ENCODE results near the gene ZNF773. TPM values are rescaled to one million over a fixed set of nuclear protein-coding genes. Genes with fewer than 3 reads are reported as not detected.
A peak's percentile ranks its signal among the peaks of the same experiment; 100 is the strongest.
"Not testable (repeated sequence)": the region's sequence is repeated elsewhere in the genome, so short reads cannot be mapped to it uniquely, and the experiment has no call there.

The ZNF773 gene
- total RNA-seq (ENCODE audit: unreplicated experiment), result 9.7 TPM
- long read RNA-seq, partial matches to known transcripts, result 0 of 7 reads
- long read RNA-seq, other reads (novel, unspliced or antisense), result 2 of 7 reads

DNA sequence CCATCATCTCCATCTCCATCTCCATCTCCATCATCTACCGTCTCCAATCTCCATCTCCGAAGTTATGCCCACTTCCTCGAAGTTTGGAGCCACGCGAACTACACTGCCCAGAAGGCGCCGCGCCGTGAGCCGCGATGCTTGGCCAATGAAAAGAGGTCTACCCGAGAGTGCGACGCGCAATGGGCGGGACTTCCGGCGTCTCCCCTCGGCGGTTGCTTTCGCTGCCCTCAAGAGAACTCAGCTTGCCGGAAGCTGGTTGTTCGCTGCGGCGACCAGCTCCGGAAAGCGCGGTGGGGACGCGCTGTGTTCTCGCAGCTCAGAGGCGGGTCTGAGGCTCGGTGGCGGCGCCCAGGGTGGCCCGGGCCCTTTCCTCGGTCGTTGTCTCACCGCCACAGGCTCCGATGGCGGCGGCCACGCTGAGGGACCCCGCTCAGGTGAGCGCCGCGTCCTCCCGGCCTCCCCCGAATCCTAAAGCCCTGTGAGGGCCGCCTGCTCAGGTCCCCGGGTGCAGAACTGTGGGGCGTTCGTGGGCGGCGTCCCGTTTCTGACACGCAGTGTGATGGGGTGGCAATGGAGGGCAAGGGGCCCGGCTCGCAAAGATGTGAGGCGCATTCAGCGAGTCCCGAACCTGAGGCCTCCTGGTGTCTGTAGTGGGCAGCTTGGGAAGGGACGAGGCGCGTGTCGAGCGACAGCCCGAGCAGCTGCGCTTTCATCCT is at the start of gene ZNF773:
ZNF773 (plus strand) TSS at position 259 of the 716 bp plus-strand sequence; CDS start at position 402, 143 bp downstream.
- not testable (repeated sequence) for H3K27me3 Mint-ChIP-seq (ENCODE audit: unreplicated experiment); H3K9me3 Mint-ChIP-seq (ENCODE audit: unreplicated experiment)
- Mint-ChIP-seq H3K4me1 (ENCODE audit: unreplicated experiment) (peaks cover 15% of the 10 kb centered on the region), H3K27ac (ENCODE audit: unreplicated experiment) (peak within 1 kb of the TSS; percentile 28), H3K4me3 (ENCODE audit: unreplicated experiment) (peak within 1 kb of the TSS; percentile 89), H3K36me3 (ENCODE audit: low read depth, unreplicated experiment) (peaks cover 41% of the 10 kb centered on the region)
- DNase-seq (ENCODE audit: low spot score), result peak; percentile 94

DNA sequence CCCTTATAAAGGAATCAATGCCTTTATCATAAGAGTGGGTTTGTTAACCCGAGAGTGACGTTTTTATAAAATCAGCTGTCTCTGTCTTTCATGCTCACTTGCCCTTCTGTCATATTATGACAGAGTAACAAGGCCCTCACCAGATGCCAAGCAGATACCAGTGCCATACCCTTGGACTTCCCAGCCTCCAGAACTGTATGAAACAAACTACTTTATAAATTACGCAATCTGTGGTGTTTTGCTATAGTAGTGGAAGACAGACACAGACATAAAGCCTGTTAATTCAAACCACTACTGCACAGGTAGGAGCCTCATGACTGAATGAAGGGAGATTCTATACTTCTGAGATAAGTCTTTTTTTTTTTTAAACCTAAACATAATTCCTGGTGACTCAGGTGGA is 47.4 kb upstream of the ZNF773 start:
- Mint-ChIP-seq H3K4me1 (ENCODE audit: unreplicated experiment) (no peaks in the 10 kb centered on the region), H3K4me3 (ENCODE audit: unreplicated experiment) (no peak overlapping the region), H3K9me3 (ENCODE audit: unreplicated experiment) (no peaks in the 10 kb centered on the region), H3K27ac (ENCODE audit: unreplicated experiment) (no peak overlapping the region), H3K27me3 (ENCODE audit: unreplicated experiment) (peaks cover 2% of the 10 kb centered on the region), H3K36me3 (ENCODE audit: low read depth, unreplicated experiment) (peaks cover 10% of the 10 kb centered on the region)
- DNase-seq (ENCODE audit: low spot score), result no peak
- TF ChIP-seq, protein P1, sequence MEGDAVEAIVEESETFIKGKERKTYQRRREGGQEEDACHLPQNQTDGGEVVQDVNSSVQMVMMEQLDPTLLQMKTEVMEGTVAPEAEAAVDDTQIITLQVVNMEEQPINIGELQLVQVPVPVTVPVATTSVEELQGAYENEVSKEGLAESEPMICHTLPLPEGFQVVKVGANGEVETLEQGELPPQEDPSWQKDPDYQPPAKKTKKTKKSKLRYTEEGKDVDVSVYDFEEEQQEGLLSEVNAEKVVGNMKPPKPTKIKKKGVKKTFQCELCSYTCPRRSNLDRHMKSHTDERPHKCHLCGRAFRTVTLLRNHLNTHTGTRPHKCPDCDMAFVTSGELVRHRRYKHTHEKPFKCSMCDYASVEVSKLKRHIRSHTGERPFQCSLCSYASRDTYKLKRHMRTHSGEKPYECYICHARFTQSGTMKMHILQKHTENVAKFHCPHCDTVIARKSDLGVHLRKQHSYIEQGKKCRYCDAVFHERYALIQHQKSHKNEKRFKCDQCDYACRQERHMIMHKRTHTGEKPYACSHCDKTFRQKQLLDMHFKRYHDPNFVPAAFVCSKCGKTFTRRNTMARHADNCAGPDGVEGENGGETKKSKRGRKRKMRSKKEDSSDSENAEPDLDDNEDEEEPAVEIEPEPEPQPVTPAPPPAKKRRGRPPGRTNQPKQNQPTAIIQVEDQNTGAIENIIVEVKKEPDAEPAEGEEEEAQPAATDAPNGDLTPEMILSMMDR (IDR thresholded peaks at IDR 0.05; ENCODE audit: unreplicated experiment), result no peak

DNA sequence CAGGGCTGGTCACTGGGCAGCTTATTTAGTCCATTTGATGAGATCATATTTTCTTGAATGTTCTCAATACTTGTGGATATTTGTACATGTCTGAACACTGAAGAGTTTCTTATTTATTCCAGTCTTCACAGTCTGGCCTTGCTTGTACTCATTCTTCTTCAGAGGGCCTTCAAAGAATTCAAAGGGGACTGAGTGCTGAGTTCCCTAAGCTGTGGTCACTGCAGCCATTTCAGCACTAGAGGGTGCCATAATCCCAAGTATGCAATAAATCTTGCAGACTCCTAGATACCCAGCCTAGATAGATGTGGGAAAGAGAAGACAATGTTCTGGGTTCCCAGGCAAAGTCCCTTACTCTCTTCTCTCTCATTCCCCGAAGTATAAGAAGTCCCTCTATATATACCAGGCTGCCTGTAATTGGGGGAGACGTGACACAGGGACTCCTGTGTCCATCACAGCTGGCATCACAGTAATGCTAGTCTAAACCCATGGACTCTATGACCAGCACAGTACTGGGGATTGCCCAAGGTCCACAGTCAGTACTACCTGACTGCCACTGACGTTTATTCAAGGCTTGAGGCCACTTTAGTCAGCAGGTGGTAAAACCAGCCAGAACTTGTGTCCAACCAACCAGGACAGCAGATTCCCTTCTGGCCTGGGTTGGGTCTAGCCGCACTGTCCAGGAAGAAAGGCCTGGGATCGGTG is 33.9 kb upstream of the ZNF773 start:
- TF ChIP-seq, protein P1 (IDR thresholded peaks at IDR 0.05; ENCODE audit: unreplicated experiment), result no peak
- no peak overlapping the region for H3K4me3 Mint-ChIP-seq (ENCODE audit: unreplicated experiment)
- DNase-seq (ENCODE audit: low spot score), result peak; percentile 15
- peaks cover 45% of the 10 kb centered on the region for H3K36me3 Mint-ChIP-seq (ENCODE audit: low read depth, unreplicated experiment)
- H3K27ac Mint-ChIP-seq (ENCODE audit: unreplicated experiment), result peak overlapping the region; percentile 27
- no peaks in the 10 kb centered on the region for H3K4me1 Mint-ChIP-seq (ENCODE audit: unreplicated experiment)
- H3K27me3 Mint-ChIP-seq (ENCODE audit: unreplicated experiment), result no peaks in the 10 kb centered on the region
- peaks cover 15% of the 10 kb centered on the region for H3K9me3 Mint-ChIP-seq (ENCODE audit: unreplicated experiment)

DNA sequence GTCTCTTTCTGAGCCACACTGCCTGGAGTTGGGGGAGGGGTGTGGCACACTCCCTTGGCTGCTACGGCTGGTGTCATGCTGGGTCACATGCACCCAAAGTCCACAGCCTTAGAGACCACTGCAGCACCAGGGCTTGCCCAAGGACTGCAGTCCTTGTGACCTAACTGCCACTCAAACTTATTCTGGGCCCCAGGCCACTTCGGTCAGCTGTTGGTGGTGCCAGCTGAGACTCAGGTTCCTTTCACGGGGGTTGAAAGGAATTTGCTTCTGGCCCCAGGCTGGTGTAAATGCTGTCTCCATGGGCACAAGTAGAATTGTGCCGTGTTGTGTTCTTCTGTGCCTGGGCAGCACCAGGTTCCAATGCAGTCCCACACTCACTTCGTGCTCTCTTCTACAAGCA is 33.2 kb upstream of the ZNF773 start:
- Mint-ChIP-seq H3K27ac (ENCODE audit: unreplicated experiment) (no peak overlapping the region), H3K36me3 (ENCODE audit: low read depth, unreplicated experiment) (peaks cover 52% of the 10 kb centered on the region), H3K4me3 (ENCODE audit: unreplicated experiment) (peak overlapping the region; percentile 52), H3K9me3 (ENCODE audit: unreplicated experiment) (peaks cover 21% of the 10 kb centered on the region), H3K27me3 (ENCODE audit: unreplicated experiment) (no peaks in the 10 kb centered on the region), H3K4me1 (ENCODE audit: unreplicated experiment) (no peaks in the 10 kb centered on the region)
- TF ChIP-seq, protein P1 (IDR thresholded peaks at IDR 0.05; ENCODE audit: unreplicated experiment), result no peak
- DNase-seq (ENCODE audit: low spot score), result no peak

DNA sequence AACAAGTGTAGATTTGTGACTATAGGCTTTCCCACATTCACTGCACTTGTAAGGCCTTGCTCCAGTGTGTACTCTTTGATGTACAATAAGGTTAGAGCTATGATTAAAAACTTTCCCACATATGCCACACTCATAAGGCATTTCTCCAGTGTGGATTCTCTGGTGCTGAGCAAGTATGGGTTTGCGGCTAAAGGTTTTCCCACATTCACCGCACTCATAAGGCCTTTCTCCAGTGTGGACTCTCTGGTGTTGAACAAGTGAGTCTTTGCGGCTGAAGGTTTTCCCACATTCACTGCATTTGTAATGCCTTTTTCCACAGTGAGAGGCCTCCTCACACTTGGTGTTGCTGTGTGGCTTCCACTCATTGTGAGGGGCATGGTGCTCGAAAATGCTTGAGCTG is 26.1 kb upstream of the ZNF773 start:
- no peak overlapping the region for H3K27ac Mint-ChIP-seq (ENCODE audit: unreplicated experiment)
- H3K4me3 Mint-ChIP-seq (ENCODE audit: unreplicated experiment), result peak overlapping the region; percentile 78
- DNase-seq (ENCODE audit: low spot score), result no peak
- H3K4me1 Mint-ChIP-seq (ENCODE audit: unreplicated experiment), result peaks cover 9% of the 10 kb centered on the region
- H3K36me3 Mint-ChIP-seq (ENCODE audit: low read depth, unreplicated experiment), result peaks cover 95% of the 10 kb centered on the region
- TF ChIP-seq, protein P1 (IDR thresholded peaks at IDR 0.05; ENCODE audit: unreplicated experiment), result no peak
- peaks cover 11% of the 10 kb centered on the region for H3K27me3 Mint-ChIP-seq (ENCODE audit: unreplicated experiment)
- peaks cover 60% of the 10 kb centered on the region for H3K9me3 Mint-ChIP-seq (ENCODE audit: unreplicated experiment)

Data from endothelial cell (in vitro differentiated cells).